ENCODE measurements around the gene EGFR. TPM values are rescaled to one million over a fixed set of nuclear protein-coding genes. Genes with fewer than 3 reads are reported as not detected.
"Not testable (repeated sequence)": the region's sequence is repeated elsewhere in the genome, so short reads cannot be mapped to it uniquely, and the experiment has no call there.

The EGFR gene
- total RNA-seq, 2 donors from 2014 or later: 78.3 to 112 TPM

DNA sequence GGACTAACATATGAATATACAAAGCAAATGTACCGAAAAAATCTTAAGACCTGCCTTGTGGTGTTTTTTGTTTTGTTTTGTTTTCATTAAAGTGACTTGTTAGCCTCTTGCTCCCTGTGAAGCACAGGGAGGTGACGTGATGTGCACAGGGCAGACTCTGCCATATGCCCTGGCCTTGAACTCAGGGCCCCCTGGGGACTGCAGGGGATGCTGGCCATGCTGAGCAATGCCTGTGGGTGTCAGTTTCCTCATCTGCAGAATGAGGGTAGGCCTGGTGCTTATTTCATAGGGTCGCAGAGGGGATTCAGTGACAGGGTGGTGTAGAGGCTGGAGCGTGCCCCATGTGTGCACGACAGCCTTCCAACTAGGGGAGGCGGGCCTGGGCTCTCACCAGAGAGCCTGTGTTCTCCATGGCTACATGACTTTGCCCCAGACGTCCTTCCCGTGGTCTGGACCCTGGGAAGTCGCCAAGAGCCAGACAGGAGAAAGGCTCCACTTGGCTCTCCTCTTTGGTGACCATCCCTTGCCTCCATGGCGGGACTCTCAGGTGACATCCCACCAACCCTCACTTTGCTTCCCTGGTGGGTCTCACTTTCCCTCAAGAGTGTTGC is 14.5 kb downstream of the EGFR start:
- Histone ChIP-seq H3K4me3 (no peak overlapping the region), H3K4me1 (replicated peaks) (peaks cover 5% of the 10 kb centered on the region), H3K9me3 (no peaks in the 10 kb centered on the region), H3K27me3 (replicated peaks; ENCODE audit: insufficient read depth) (no peaks in the 10 kb centered on the region), H3K27ac (no peak overlapping the region), H3K36me3 (no peaks in the 10 kb centered on the region)
- 96% methylated on average over 10 of the region's 10 CpGs for WGBS
- no peak for DNase-seq (ENCODE audit: low spot score)
- intact Hi-C loops (cut with DNase I): no loop called here
- TF ChIP-seq, protein P1, sequence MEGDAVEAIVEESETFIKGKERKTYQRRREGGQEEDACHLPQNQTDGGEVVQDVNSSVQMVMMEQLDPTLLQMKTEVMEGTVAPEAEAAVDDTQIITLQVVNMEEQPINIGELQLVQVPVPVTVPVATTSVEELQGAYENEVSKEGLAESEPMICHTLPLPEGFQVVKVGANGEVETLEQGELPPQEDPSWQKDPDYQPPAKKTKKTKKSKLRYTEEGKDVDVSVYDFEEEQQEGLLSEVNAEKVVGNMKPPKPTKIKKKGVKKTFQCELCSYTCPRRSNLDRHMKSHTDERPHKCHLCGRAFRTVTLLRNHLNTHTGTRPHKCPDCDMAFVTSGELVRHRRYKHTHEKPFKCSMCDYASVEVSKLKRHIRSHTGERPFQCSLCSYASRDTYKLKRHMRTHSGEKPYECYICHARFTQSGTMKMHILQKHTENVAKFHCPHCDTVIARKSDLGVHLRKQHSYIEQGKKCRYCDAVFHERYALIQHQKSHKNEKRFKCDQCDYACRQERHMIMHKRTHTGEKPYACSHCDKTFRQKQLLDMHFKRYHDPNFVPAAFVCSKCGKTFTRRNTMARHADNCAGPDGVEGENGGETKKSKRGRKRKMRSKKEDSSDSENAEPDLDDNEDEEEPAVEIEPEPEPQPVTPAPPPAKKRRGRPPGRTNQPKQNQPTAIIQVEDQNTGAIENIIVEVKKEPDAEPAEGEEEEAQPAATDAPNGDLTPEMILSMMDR (IDR thresholded peaks at IDR 0.05): no peak
- TF ChIP-seq POLR2AphosphoS5 (IDR thresholded peaks at IDR 0.05) (no peak), POLR2A (IDR thresholded peaks at IDR 0.05) (no peak)

DNA sequence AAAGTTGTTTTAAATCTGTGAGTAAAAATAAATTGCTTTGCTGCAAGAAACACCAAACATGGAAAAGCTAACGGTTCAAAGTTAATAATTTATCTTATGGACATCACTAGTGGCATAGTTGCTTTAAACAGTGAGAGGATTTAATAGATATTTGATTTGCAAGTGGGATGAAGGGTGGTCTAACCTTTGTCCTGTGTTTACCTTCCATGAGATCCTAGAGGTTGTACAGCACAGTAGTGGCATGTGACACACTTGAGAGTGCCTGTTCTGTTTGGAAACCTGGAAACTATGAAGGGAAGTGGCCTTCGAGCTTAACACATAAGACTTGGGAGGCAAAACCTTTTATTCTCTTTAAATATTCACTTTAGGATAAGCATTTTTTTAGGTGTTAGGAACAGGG is 16.0 kb downstream of the EGFR start:
- H3K27ac ChIP-seq: no peak overlapping the region
- WGBS: 30% methylated on average over 2 of the region's 2 CpGs
- H3K36me3 ChIP-seq: no peaks in the 10 kb centered on the region
- TF ChIP-seq, protein P1 (IDR thresholded peaks at IDR 0.05): no peak
- no peak for TF ChIP-seq POLR2A (IDR thresholded peaks at IDR 0.05)
- TF ChIP-seq POLR2AphosphoS5 (IDR thresholded peaks at IDR 0.05): no peak
- H3K9me3 ChIP-seq: no peaks in the 10 kb centered on the region
- H3K27me3 ChIP-seq (replicated peaks; ENCODE audit: insufficient read depth): no peaks in the 10 kb centered on the region
- intact Hi-C loops (cut with DNase I): no loop called here
- DNase-seq (ENCODE audit: low spot score): no peak
- H3K4me3 ChIP-seq: no peak overlapping the region
- peaks cover 5% of the 10 kb centered on the region for H3K4me1 ChIP-seq (replicated peaks)

DNA sequence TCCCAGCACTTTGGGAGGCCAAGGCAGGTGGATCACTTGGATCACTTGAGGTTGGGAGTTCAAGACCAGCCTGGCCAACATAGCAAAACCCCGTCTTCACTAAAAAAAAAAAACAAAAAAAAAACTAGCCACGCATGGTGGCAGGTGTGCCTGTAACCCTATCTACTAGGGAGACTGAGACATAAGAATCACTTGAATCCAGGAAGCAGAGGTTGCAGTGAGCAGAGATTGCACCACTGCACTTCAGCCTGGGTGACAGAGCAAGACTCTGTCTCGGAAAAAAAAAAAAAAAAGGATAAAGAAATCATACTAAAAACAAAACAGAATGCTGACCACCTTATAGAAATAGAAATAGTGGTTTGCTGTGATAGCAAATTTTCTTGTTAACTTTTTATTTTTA is 16.6 kb downstream of the EGFR start:
- H3K4me3 ChIP-seq; intact Hi-C loops (cut with DNase I); H3K36me3 ChIP-seq; H3K9me3 ChIP-seq; H3K27ac ChIP-seq; DNase-seq (ENCODE audit: low spot score); H3K4me1 ChIP-seq (replicated peaks); H3K27me3 ChIP-seq (replicated peaks; ENCODE audit: insufficient read depth): not testable (repeated sequence)
- 87% methylated on average over 3 of the region's 3 CpGs for WGBS

DNA sequence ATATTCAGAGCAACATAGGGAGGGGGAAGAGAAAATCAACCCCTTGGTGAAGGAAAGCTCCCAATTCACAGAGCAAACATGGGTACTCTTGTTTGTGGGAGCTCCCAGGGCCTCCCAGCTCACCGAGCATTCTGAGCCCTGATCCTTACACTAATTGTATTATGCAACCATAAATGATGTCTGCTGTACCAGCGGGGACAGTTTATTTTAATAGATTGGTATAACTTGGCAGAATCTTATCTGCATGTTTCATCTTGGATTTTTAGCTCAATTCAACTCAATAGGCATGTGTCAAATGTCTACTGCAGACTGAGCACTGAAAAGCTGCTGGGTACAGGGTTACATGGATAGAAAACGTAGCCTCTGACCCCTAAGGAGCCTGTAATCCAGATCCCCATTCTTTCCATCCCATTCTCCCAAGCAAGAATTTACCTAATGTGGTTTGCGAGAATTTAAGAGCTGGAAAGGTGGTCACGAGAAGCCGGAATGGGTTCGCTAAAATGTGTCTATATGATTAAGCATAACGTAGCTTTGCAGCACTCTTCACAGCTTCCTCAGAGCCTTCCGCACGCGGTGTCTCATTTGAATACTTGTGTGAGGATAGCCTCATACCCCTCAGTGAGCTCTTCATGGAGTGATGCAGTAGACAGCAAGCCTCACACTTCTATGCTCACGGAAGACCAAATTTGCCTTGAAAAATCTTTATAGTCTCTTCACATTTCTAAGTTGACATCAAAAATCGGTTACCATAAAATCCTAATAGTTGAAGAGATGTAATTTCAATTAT is 18.3 kb downstream of the EGFR start:
- H3K27ac ChIP-seq: no peak overlapping the region
- intact Hi-C loops (cut with DNase I): no loop called here
- H3K36me3 ChIP-seq: no peaks in the 10 kb centered on the region
- no peak overlapping the region for H3K4me3 ChIP-seq
- TF ChIP-seq POLR2A (IDR thresholded peaks at IDR 0.05) (no peak), POLR2AphosphoS5 (IDR thresholded peaks at IDR 0.05) (no peak)
- TF ChIP-seq, protein P1 (IDR thresholded peaks at IDR 0.05): no peak
- WGBS: 86% methylated on average over 13 of the region's 13 CpGs
- H3K27me3 ChIP-seq (replicated peaks; ENCODE audit: insufficient read depth): no peaks in the 10 kb centered on the region
- peaks cover 5% of the 10 kb centered on the region for H3K4me1 ChIP-seq (replicated peaks)
- no peaks in the 10 kb centered on the region for H3K9me3 ChIP-seq
- no peak for DNase-seq (ENCODE audit: low spot score)

DNA sequence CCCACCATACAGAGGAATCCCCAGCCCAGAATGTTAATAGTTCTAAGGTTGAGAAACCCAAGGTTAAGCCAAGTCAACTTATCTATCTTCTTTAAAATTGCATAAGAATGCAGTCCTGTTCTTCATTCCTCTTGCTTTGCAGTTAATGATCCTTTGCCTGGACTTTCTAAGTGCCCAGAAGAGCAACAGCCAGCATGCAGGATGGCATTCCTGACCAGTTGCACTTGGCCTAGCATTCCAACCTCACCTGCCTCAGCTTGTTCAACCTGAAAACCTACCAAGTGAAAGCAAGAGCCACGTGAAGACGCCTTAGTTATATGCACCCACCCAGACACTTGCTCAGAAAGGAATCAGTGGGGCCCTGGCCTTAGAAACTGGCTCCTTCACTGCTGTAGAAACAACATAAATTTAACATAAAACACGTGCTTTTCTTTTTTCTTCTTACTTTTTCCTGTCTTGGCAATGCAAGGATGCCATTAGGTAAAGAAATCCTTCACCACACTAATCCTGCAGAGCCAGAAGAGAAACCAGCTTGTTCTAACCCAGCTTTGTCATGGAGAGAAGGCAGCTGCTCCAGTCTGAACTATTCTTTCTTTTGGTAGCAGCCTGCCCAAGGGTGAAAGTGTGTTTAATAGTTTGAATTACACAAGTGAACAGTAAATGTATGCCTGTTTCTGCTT is 25.0 kb downstream of the EGFR start:
- intact Hi-C loops (cut with DNase I): no loop called here
- Histone ChIP-seq H3K36me3 (no peaks in the 10 kb centered on the region), H3K4me1 (replicated peaks) (peaks cover 6% of the 10 kb centered on the region), H3K4me3 (no peak overlapping the region), H3K9me3 (no peaks in the 10 kb centered on the region), H3K27ac (peak overlapping the region; percentile 66 to 68), H3K27me3 (replicated peaks; ENCODE audit: insufficient read depth) (no peaks in the 10 kb centered on the region)
- 53% methylated on average over 3 of the region's 3 CpGs for WGBS
- peak; percentile 65 for TF ChIP-seq POLR2AphosphoS5 (IDR thresholded peaks at IDR 0.05)
- TF ChIP-seq, protein P1 (IDR thresholded peaks at IDR 0.05): no peak
- no peak for TF ChIP-seq POLR2A (IDR thresholded peaks at IDR 0.05)
- peak; percentile 70 for DNase-seq (ENCODE audit: low spot score)

Data from prostate gland (tissue), 2 donors.